ENCODE measurements around the gene FOSL2.
"Not testable (repeated sequence)": the region's sequence is repeated elsewhere in the genome, so short reads cannot be mapped to it uniquely, and the experiment has no call there.

GRCh38 chr2:28371728-28372127, 20.9 kb upstream of the FOSL2 start:
- TF ChIP-seq, protein P1, sequence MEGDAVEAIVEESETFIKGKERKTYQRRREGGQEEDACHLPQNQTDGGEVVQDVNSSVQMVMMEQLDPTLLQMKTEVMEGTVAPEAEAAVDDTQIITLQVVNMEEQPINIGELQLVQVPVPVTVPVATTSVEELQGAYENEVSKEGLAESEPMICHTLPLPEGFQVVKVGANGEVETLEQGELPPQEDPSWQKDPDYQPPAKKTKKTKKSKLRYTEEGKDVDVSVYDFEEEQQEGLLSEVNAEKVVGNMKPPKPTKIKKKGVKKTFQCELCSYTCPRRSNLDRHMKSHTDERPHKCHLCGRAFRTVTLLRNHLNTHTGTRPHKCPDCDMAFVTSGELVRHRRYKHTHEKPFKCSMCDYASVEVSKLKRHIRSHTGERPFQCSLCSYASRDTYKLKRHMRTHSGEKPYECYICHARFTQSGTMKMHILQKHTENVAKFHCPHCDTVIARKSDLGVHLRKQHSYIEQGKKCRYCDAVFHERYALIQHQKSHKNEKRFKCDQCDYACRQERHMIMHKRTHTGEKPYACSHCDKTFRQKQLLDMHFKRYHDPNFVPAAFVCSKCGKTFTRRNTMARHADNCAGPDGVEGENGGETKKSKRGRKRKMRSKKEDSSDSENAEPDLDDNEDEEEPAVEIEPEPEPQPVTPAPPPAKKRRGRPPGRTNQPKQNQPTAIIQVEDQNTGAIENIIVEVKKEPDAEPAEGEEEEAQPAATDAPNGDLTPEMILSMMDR (IDR thresholded peaks at IDR 0.05; ENCODE audit: insufficient read depth, low read length): not testable (repeated sequence)
- not testable (repeated sequence) for TF ChIP-seq GABPA (IDR thresholded peaks at IDR 0.05; ENCODE audit: low read depth)

All from HL-60 (cell line).